Immature natural killer cell (primary cell): ENCODE results near the gene SIGLEC9. TPM values are rescaled to one million over a fixed set of nuclear protein-coding genes. Genes with fewer than 3 reads are reported as not detected.
A peak's percentile ranks its signal among the peaks of the same experiment; 100 is the strongest.
"Not testable (repeated sequence)": the region's sequence is repeated elsewhere in the genome, so short reads cannot be mapped to it uniquely, and the experiment has no call there.

ENCODE experiments used
- DNase-seq, 3 donors: peaks; one replicate each; pipeline ENCODE4 v3.0.0; 2022; ENCODE audit warnings: mixed read lengths in 1 of 3
- H3K27ac Mint-ChIP-seq, 6 donors: one replicate each; pipeline ENCODE4 v1.8.0; 2020; ENCODE audit warnings: mixed read lengths in 6 of 6, mild to moderate bottlenecking in 5 of 6, inconsistent platforms in 4 of 6, moderate library complexity in 3 of 6
- H3K27me3 Mint-ChIP-seq, 3 donors: one replicate each; pipeline ENCODE4 v1.8.0; 2020 to 2021; ENCODE audit warnings: low read depth in 3 of 3, mild to moderate bottlenecking in 3 of 3, mixed read lengths in 3 of 3, moderate library complexity in 3 of 3, inconsistent platforms in 1 of 3
- H3K36me3 Mint-ChIP-seq, 3 donors: one replicate each; pipeline ENCODE4 v1.8.0; 2020; ENCODE audit warnings: mixed read lengths in 3 of 3, inconsistent platforms in 2 of 3, mild to moderate bottlenecking in 2 of 3
- H3K4me1 Mint-ChIP-seq, 2 donors: one replicate each; pipeline ENCODE4 v1.8.0; 2020; ENCODE audit warnings: inconsistent platforms in 2 of 2, mild to moderate bottlenecking in 2 of 2, mixed read lengths in 2 of 2, moderate library complexity in 1 of 2
- H3K4me3 Mint-ChIP-seq, 5 donors: one replicate each; pipeline ENCODE4 v1.8.0; 2020; ENCODE audit warnings: mild to moderate bottlenecking in 5 of 5, mixed read lengths in 5 of 5, inconsistent platforms in 3 of 5, moderate library complexity in 3 of 5
- H3K9me3 Mint-ChIP-seq, 6 donors: one replicate each; pipeline ENCODE4 v1.8.0; 2020; ENCODE audit warnings: mild to moderate bottlenecking in 6 of 6, mixed read lengths in 6 of 6, inconsistent platforms in 4 of 6, moderate library complexity in 3 of 6
- polyA plus RNA-seq, 3 donors: library from polyadenylated mRNA; unstranded; fragments of 300-500 nt; fragmentation: Illumina TruSeq; gene quantifications; one replicate each; pipeline ENCODE4 v1.2.3, GENCODE V29; 2021

SIGLEC9 gene
- polyA plus RNA-seq, 3 donors from 2014 or later = 6.2 to 16.8 (median 11.3) TPM

- Mint-ChIP-seq H3K36me3 (peaks cover 7 to 10% (median 9%) of the 10 kb centered on the region in 3 donors), H3K4me3 (peak overlapping the region; percentile 91 to 96 (median 94)), H3K27ac (peak overlapping the region; percentile 91 to 92 (median 91)), H3K9me3 (no peaks in the 10 kb centered on the region), H3K4me1 (peaks cover 57 to 80% of the 10 kb centered on the region in 2 donors), H3K27me3 (peaks cover 0 to 12% (median 2%) of the 10 kb centered on the region in 3 donors)
- peak; percentile 82 to 83 (median 82) for DNase-seq
Measured at GRCh38 chr19:51166846-51167490, 42.3 kb downstream of the SIGLEC9 start.

GRCh38 chr19:51168564-51169282, 44.0 kb downstream of the SIGLEC9 start:
- Mint-ChIP-seq H3K4me1 (peaks cover 51 to 66% of the 10 kb centered on the region in 2 donors), H3K27me3 (peaks cover 0 to 12% (median 2%) of the 10 kb centered on the region in 3 donors), H3K4me3 (peak overlapping the region; percentile 72 to 96 (median 91)), H3K9me3 (no peaks in the 10 kb centered on the region), H3K27ac (peak overlapping the region; percentile 21 to 91 (median 59)), H3K36me3 (peaks cover 7 to 10% (median 9%) of the 10 kb centered on the region in 3 donors)
- no peak for DNase-seq

- Mint-ChIP-seq H3K36me3 (peaks cover 7 to 10% (median 9%) of the 10 kb centered on the region in 3 donors), H3K4me3 (peak overlapping the region; percentile 72 to 96 (median 91)), H3K4me1 (peaks cover 49 to 59% of the 10 kb centered on the region in 2 donors), H3K27ac (peak overlapping the region in 3 of 6 donors; percentile 37 to 91 (median 69)), H3K27me3 (peaks cover 0 to 12% (median 2%) of the 10 kb centered on the region in 3 donors)
- H3K9me3 Mint-ChIP-seq = not testable (repeated sequence)
- DNase-seq = peak; percentile 70 to 72 (median 70)
Measured at GRCh38 chr19:51169283-51169918, 44.7 kb downstream of the SIGLEC9 start.

- Mint-ChIP-seq H3K36me3 (peaks cover 7 to 10% (median 9%) of the 10 kb centered on the region in 3 donors), H3K27me3 (peaks cover 0 to 6% (median 0%) of the 10 kb centered on the region in 3 donors), H3K27ac (no peak overlapping the region), H3K4me3 (no peak overlapping the region), H3K9me3 (no peaks in the 10 kb centered on the region), H3K4me1 (peaks cover 30 to 35% of the 10 kb centered on the region in 2 donors)
- no peak for DNase-seq
Measured at GRCh38 chr19:51172223-51172622, 47.5 kb downstream of the SIGLEC9 start.

GRCh38 chr19:51173681-51174080, 49.0 kb downstream of the SIGLEC9 start:
- Mint-ChIP-seq H3K27me3 (peaks cover 0 to 3% (median under 1%) of the 10 kb centered on the region in 3 donors), H3K27ac (no peak overlapping the region), H3K9me3 (no peaks in the 10 kb centered on the region), H3K4me1 (peaks cover 15 to 20% of the 10 kb centered on the region in 2 donors), H3K36me3 (peaks cover 7 to 10% (median 9%) of the 10 kb centered on the region in 3 donors), H3K4me3 (no peak overlapping the region)
- DNase-seq = no peak

- peaks cover 20 to 22% of the 10 kb centered on the region in 2 donors for H3K4me1 Mint-ChIP-seq
- no peaks in the 10 kb centered on the region for H3K9me3 Mint-ChIP-seq
- H3K27ac Mint-ChIP-seq = peak overlapping the region in 1 of 6 donors; percentile 71
- peaks cover 9 to 11% (median 10%) of the 10 kb centered on the region in 3 donors for H3K27me3 Mint-ChIP-seq
- no peaks in the 10 kb centered on the region for H3K36me3 Mint-ChIP-seq
- DNase-seq = no peak
- H3K4me3 Mint-ChIP-seq = no peak overlapping the region
Measured at GRCh38 chr19:51179256-51179655, 54.5 kb downstream of the SIGLEC9 start.

Other genes starting within 250 kb of the SIGLEC9 start
- gene KLK4, start 213.5 kb upstream of the SIGLEC9 start, polyA plus RNA-seq = not detected
- gene KLK5, start 171.9 kb upstream of the SIGLEC9 start, polyA plus RNA-seq = not detected
- gene KLK6, start 155.3 kb upstream of the SIGLEC9 start, polyA plus RNA-seq = not detected
- gene KLK7, start 141.0 kb upstream of the SIGLEC9 start, polyA plus RNA-seq = not detected
- gene KLK8, start 123.3 kb upstream of the SIGLEC9 start, polyA plus RNA-seq = not detected
- not detected for gene KLK10, start 105.2 kb upstream of the SIGLEC9 start, polyA plus RNA-seq
- gene KLK11, start 98.3 kb upstream of the SIGLEC9 start, polyA plus RNA-seq = not detected
- not detected for gene KLK12, start 89.9 kb upstream of the SIGLEC9 start, polyA plus RNA-seq
- gene KLK13, start 59.8 kb upstream of the SIGLEC9 start, polyA plus RNA-seq = not detected
- gene KLK14, start 42.0 kb upstream of the SIGLEC9 start, polyA plus RNA-seq = not detected
- gene CTU1, start 16.5 kb upstream of the SIGLEC9 start, polyA plus RNA-seq = 1 to 10 TPM; 2.0 to 5.6 (median 5.0) TPM
- gene SIGLEC7, start 17.4 kb downstream of the SIGLEC9 start, polyA plus RNA-seq = 100 to 1,000 TPM; 108 to 213 (median 129) TPM
- 10 to 100 TPM in 2 of 3 donors, 1 to 10 TPM in 1; 3.5 to 17.4 (median 10.3) TPM for gene CD33, start 100.2 kb downstream of the SIGLEC9 start, polyA plus RNA-seq
- not detected for gene SIGLECL1, start 126.2 kb downstream of the SIGLEC9 start, polyA plus RNA-seq
- gene IGLON5, start 186.7 kb downstream of the SIGLEC9 start, polyA plus RNA-seq = not detected
- under 1 TPM in 1 of 3 donors, not detected in 2; 0.38 TPM for gene VSIG10L, start 217.2 kb downstream of the SIGLEC9 start, polyA plus RNA-seq
- 10 to 100 TPM; 49.9 to 74.4 (median 69.3) TPM for gene ETFB, start 241.5 kb downstream of the SIGLEC9 start, polyA plus RNA-seq
- under 1 TPM in 1 of 3 donors, not detected in 2; 0.83 TPM for gene CLDND2, start 244.1 kb downstream of the SIGLEC9 start, polyA plus RNA-seq
- gene NKG7, start 247.7 kb downstream of the SIGLEC9 start, polyA plus RNA-seq = 1,000 to 10,000 TPM; 7,925 to 8,923 (median 8,385) TPM